Hematopoietic multipotent progenitor cell treated with erythropoietin and hydrocortisone succinate and interleukin-3 and kit ligand, for 17 days (in vitro differentiated cells): Measurements from ENCODE around the gene TARP.

Experiments
- DNase-seq: peaks from one replicate; pipeline ENCODE4 v3.0.0-alpha.2; 2015; ENCODE audit warnings: low spot score

The TARP gene

DNA sequence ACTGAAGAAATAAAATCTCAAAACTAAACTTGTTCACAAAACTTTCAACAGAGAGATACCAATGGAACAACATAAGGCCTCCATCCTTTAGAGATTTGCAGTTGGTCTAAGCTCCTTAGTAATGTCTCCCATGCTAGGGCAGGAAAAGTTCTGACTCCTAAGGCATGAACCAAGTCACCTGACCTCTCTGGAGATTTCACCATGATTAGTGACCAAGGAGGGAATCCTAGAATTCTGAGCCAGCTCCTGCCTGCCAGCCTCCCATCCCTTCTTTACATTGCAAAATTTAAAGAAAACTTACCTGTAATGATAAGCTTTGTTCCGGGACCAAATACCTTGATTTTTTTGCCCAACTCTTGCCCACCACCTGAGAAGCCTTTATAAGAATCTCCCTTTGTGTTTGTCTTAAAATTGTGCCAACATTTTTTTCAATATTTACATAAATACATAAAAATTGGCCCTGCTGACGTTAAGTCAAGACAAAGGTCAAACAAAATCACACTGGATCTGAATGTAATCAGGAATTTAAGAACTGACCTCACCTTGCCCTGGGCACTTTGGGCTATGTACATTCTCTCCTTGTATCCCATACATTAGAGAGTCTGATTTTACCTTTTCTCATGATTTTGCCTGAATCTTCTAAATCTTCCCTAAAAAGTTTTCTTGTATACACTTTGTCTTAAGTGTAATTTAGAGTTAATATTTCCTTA, at the start of gene TARP:
Gene TARP (minus strand): TSS at position 351 of the 710 bp plus-strand sequence.
- no peak for DNase-seq

DNA sequence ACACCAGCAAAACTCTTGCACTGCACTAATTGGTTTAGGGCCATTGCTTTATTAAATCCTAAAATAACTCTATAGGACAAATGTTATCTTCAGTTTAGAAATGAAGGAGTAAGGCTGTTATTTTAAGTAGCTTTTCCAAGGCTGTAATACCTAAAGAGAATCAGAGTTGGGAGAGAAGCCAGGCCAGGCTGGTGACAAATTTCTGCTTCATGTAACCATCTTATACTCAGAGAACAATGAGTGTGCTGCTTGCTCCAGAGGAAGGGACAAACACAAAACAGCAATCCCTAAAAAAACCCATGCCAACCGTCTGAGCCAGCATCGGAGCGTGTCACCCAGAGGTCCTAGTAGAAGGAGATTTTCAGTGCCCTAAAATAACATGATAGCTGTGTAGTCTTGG, 49.7 kb upstream of the TARP start:
- no peak for DNase-seq

DNA sequence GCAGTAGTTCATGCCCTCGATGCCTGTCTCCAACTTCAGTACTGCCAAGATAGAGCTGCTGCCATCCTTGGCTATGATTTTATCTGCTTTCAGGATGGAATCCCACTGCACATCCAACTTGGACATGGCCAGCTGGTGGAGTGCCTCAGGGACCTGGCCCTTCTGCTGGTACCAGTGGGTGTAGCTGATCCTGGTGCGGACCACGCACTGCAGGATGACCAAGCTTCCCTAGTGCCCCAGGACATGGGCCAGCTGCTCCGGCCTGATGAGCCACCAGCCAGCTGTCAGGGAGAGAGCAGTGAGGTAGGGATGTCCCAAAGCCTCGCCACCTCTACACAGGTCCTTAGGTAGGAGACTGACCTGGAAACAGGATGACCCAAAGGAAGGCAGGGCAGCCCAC, 49.0 kb upstream of the TARP start:
- DNase-seq, result no peak

DNA sequence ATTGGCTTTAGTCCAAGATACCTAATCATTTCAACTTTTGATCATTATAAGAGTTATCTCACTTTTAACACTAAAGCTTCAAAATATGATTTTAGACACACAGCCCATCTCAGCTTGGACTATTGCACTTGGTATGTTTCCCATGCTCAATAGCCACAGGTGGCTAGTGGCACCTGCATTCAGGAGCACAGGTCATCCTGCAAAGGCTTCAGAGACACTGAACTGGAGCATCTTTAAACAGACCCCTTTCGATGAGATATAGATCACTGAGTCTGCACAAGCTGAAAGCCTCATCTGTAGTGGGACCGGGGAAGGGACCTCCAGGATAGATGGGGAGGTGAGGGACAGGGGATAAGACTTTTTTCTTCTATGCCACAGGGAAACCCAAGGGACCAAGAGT, 48.5 kb upstream of the TARP start:
- no peak for DNase-seq

DNA sequence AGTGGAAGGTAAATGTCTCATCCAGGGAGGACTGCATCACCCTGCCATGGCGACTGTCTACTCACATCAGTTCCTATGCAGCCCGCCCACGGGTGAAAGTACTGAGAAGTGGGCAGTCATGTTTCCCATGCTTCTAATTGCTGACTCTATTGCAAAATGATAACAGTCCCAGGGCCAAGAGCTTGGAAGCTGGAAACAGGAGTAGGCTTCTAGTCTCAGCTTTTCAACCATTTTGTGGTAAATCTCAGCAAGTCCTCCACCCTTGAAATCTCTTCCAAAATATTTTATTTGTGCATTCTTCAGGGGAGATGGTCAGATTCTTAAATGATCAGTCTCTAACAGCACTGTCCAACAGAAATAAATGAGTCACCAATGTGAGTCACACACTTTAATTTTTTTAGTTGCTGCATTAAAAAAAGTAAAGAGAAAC, 48.1 kb upstream of the TARP start:
- no peak for DNase-seq

DNA sequence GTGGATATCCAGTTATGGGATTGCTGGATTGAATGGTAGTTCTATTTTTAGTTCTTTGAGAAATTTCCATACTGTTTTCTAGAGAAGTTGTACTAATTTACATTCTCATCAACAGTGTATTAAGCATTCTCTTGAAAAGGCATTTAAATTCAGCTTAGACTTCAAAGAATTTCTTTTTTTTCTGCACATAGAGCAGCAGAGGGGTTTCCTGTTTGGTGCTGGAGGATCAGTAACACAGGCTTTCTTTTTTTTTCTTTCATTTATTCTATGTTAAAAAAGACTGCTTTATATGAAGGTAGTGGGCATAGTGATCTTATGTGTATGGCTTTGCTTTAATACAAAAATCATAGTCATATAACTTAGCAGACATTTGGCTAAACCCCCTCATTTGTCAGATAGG, 47.6 kb upstream of the TARP start:
- no peak for DNase-seq

DNA sequence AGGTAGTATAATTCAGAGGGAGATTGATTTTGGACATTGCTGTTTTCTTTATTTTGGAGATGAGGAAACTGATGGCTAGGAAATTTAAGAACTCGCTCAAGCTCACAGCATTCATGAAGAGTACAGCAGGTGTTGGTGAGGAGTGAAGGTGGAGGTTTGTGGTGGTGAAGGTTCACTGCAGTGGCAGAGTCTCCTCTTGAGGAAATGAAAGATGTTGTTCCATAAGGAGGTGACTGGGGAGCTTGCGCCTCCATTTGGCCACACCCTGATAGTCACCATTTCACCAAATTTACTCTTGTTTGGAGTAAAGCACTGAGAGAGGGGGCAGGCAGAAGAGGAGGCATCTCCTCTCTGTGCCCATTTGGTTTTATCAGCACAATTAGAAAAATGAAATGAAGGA, 46.4 kb upstream of the TARP start:
- no peak for DNase-seq

DNA sequence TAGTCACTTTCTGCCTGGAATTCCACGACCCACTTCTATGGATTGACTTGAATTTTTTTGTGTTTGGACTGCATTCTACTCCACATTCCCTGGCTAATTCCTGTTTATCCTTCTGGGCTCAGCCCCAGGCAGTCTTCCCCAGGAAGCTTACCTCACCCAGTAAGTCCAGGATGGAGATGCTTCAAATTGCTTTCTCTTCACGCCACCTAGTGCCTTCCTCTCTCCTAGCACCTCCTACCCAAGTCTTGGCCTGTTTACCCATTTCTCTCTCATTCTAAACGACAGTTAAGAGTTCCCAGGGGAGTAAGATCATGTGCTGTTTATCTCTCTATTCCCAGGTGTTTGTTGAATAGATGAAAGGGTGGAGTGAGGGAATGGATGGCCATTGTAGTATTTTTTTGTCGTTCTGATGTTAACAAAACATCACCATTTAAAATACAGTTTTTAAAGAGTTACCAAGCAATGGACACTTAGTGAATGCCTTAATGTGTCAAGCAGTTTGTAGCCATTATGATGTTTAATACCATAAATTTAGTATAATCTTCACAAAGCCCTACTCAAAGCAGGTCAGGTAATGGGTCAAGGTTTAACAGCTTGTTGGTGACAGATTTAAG, 45.5 kb upstream of the TARP start:
- no peak for DNase-seq

DNA sequence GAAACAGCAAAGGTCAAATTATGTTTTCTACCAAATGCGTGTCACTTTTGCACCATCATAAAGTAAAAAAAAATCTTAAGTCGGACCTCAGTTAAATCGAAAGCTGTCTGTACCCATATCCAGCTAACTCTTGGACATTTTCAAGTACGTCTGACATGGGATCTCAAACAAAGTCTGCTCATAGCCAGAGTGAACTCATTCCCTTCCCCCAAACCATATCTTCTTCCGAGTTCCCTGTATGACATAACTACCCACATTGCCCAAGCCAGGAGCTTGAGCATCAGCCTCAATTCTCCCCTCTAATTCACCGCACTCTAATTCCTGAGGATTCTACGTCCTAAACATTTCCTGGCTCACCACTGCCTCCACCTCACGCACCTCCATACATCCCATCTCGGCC, 44.8 kb upstream of the TARP start:
- no peak for DNase-seq

DNA sequence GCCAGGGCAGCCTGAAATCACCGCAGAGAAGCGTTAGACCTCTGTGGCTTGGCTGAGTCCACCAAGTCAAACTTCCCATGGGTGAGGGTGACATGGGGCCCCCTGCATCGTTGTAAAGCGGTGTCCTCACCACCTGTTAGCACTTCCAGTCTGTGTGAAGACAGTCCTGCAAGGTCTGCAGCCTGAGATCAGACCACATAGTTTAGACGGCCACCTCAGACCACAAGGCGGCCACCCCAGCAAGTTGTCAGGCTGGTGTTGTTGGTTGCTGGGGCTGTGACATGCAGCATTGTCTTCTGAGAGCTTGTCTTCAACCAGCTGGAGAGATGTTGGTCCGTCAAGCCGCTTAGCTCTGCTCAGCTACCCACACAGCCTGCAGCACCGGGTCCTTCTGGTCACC, 44.1 kb upstream of the TARP start:
- no peak for DNase-seq

DNA sequence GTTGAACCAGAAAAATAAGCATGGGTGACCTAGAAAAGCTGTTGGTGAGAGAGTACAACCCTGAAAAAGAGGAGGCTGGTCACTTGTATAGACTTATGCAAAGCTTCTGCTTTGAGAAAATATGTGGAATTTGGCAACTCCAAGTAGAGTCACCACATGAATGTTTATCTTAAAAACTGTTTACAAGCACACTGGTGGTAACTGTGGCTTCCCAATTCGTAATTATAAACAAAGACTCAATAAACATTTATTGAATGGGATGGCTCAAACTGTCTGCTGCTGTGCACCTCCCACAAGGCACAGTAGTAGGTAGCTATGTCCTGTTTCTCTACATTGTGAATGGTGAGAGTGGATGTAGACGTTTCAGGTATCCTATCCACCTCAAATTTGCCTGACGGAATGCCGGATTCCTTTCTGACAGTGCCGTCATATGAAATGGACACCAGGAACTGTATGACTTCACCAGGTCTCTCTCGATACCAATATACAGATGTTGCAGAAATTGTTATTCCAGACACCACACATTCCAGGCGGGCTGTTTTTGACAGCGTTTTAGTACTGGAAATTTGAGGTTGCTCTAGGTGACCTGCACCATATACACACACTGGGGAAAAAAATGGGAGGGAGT, 43.4 kb upstream of the TARP start:
- no peak for DNase-seq

DNA sequence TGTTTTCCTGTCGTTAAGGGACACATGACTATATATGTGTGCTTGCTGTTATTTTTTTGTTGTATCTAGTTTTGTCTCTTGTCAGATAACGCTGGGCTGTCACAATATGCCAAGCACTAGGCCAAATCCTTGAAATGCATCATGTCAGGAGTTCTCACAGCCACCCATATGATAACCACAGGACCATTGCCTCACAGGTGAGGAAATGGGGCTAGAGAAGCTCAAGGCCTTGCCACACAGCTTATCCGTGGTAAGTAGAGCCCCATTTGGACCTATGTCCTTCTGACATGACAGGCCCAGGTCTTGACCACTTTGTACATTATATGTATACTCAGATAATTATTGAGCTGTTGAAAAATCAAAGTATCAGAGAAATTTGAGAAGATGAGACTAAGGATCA, 42.0 kb upstream of the TARP start:
- DNase-seq, result no peak

DNA sequence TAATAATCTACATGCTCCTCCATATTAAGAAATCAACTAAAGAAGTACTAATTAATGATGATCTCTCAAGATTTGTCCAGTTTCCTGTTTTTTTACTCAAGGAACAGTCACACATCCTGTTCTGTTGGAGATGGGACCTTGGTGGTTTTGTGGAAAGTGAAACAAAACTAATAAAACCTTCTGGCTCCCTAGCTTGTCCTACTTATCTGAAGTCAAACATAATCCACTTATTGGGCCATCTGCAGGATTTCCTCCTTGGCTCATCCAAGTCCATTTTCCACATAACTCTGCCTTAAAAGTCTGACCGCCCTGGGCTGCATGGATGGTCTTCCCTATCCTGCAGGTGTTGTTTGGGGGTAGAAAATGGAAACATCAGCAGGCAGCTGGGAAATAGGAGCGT, 39.4 kb upstream of the TARP start:
- DNase-seq, result no peak

DNA sequence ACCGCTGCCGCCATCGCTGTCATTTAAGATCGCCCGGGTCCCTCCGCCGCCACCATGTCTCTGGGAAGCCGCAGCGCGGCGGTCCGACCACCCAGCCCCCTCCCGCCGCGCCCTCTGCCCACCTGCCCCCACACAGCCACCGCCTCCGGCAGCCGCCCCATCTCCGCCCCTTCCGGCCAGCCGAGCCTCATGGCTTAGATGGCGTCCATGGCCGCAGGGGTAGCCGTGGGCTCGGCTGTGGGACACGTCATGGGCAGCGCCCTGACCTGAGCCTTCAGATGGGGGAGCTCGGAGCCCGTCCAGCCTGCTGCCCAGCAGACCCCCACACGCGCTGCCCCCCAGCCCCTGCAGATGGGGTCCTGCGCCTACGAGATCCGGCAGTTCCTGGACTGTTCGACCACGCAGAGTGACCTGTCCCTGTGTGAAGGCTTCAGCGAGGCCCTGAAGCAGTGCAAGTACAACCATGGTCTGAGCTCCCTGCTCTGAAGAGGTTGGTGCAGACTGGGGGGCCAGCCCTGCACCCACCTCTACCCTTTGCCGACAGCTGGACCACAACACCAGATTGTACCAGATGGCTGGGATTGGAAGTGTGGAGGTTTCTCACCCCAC, 38.0 kb upstream of the TARP start:
- DNase-seq, result no peak

DNA sequence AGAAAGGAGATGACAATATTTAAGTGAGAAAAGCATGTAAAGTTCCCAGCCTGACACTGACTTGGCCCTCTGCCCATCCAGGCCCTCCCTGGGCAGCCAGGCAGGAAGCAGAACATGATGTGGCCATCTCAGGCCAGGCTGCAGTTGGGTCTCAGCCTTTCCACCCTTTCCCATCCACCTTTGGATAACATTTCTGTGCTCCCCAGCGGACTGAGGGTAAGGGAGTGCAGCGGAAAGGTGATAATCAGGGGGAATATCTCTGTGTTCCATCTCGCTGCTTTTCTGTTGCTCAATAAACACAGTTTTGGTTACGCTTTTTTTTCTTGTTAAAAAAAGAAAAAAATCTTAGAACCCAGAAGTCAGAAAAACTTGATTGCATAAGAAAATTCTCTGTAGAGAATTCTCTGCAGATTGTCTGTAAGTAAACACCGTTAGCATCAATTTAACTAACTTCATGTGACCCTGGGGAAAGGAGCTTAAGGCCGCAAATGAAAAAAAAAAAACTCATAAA, 37.2 kb upstream of the TARP start:
- DNase-seq, result no peak

DNA sequence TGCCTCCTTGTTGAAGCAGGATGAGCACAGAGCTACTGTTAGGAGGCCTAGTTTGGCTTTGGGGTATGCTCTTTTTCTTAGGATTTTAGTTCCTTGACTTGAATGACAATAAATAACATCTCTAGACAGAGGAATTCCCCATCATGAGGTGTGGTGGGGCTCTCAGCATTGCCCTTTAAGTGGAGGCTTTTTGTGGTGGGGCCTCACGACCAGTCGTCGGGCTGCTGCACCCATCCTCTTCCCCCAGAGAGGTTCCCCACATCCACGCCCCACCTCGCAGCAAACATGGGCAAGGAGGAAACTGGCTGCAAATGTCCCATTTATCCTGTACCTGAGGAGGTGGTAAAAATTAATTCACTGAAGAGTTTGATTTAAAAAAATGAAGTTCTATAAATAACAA, 36.1 kb upstream of the TARP start:
- DNase-seq, result no peak

DNA sequence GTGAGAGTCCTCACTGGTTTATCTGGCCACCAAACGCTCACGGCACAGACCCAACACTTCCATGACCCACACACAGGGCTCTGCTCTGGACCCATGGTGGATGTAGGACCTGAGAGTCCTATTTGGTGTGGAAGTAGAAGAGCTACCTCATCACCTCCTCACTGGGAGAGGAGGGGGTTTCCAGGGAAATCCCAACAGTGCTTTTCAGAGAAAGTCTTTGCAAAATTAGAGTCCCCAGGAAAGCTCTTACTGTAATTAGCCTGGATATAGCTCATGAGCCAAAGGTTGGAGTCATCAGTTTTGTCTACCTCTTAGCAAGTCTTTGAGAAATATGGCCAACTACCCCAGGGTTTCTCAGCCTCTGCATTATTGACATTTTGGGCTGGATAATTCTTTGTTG, 34.7 kb upstream of the TARP start:
- no peak for DNase-seq

DNA sequence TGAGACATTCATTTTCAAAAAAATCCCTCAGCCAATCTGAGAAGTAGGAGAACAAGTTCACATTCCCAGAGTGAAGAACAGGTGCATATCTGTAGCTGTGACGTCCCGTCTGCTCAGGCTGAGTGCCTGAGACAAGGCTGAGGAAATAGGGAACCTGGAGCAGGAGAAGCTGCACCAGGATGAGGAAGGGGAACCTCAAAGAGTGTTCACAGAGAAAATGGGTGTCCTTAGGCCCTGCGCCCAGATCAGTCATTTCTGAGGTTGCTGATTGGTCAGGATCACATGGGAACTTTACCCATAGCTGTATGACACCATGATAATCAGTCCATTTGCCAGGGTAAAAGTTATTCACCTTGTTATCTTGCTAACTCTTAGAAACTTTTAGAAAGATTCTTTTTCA, 34.2 kb upstream of the TARP start:
- no peak for DNase-seq

DNA sequence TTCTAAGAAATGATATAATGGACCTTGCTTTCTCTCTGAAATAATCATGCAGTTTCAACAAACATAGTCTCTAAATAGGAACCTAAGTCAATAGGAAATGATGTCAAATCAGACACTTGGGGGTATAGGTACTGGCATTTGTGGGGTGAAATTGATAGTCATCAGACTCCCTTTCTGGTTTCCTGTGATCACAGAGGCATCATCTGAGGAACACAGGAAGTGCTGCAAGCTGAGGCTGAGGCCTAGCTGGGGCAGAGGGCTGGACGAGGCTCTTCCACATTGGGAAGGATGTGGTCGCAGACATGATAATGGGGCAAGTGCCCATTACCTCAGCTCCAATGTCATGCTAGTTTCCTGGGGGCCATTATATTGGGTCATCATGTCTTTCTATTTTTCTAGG, 33.5 kb upstream of the TARP start:
- DNase-seq, result no peak

DNA sequence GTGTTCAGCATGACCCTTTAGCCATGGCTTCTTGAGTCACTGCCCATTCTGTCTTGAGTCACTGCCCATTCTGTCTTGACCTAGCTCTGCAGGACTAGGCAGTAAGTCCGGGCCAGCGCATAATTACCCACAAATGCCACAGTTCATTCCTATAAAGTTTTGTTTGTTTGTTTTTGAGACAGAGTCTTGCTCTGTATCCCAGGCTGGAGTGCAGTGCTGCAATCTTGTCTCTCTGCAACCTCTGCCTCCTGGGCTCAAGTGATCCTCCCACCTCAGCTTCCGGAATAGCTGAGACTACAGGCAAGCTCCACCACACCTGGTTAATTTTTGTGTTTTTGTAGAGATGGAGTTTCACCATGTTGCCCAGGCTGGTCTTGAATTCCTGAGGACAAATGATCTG, 32.7 kb upstream of the TARP start:
- DNase-seq, result no peak

DNA sequence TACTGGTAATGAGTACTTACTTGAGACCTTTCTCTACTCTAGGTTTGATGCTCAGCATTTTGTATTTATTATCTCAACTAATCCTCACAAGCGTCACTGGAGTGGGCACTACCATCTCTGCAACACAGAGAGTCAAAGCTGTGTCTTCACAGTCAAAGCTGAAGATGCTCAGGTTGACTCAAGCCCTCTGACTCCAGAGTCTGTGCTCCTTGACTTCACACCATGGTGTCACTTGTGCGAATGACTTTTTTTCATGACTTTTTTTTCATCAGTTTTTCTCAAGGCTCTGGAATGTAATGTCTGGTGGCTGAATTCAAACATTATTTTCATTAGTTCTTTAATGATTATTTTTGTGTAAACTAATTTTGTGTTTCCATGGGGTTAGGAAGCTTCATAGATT, 30.4 kb upstream of the TARP start:
- DNase-seq, result no peak

DNA sequence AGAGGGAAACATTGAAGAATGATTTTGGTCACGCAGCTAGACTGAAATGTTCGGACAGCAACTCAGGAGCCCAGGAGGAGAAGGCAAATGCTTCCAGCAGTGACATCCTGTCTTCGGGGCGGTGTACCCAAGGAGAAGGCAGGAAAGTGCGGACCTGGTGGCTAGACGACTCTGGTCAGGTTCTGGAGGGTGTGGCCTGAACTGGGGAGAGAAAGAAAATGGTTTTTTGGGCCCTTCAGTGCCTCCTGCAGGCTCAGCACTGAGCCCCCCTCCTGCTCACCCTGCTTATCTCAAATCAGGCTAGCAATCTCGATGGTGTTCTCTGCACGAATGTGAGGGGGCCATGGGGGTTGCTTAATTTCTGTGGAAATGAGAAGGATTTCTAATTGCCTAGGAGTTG, 26.7 kb upstream of the TARP start:
- DNase-seq, result no peak

DNA sequence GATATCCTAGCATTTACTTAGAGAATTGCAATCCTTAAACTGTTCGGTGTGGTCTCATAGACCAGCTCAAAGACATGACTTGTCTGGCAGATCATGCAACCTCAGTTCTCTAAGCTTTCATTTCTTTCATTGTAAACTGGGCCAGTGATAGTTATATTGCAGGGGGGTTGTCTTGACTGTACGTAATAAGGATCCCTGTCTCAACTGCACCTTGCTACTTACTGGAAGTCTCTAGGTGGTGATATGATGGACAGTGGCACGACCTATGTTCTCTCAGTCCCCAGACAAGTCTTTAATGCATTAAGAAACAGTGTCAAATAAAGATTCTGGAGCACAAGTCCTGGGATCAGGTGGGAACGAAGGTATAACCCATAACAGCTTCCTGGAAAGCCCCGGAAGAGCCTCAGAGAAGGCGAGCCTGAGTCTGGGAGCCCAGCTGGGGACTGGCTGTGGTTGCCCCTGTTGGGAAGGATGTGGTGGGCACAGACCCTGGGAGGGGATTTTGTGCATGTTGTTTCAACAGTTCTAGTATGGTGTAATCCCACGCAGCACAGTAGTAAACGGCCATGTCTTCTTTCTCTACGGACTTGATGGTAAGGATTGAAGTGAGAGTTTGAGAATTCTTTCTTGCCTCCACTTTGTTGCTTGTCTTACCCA, 26.0 kb upstream of the TARP start:
- DNase-seq, result no peak
